GM18873 (cell line): ENCODE measurements around the gene OVOL2.
"Not testable (repeated sequence)": the region's sequence is repeated elsewhere in the genome, so short reads cannot be mapped to it uniquely, and the experiment has no call there.

Source experiments
- ATAC-seq: cut with Tn5 transposase; IDR thresholded peaks from one replicate; pipeline ENCODE4 v1.9.1; 2021; ENCODE audit warnings: mild to moderate bottlenecking, moderate library complexity, moderate number of reproducible peaks; ENCODE audit not compliant: unreplicated experiment, low FRiP score

OVOL2 gene

DNA sequence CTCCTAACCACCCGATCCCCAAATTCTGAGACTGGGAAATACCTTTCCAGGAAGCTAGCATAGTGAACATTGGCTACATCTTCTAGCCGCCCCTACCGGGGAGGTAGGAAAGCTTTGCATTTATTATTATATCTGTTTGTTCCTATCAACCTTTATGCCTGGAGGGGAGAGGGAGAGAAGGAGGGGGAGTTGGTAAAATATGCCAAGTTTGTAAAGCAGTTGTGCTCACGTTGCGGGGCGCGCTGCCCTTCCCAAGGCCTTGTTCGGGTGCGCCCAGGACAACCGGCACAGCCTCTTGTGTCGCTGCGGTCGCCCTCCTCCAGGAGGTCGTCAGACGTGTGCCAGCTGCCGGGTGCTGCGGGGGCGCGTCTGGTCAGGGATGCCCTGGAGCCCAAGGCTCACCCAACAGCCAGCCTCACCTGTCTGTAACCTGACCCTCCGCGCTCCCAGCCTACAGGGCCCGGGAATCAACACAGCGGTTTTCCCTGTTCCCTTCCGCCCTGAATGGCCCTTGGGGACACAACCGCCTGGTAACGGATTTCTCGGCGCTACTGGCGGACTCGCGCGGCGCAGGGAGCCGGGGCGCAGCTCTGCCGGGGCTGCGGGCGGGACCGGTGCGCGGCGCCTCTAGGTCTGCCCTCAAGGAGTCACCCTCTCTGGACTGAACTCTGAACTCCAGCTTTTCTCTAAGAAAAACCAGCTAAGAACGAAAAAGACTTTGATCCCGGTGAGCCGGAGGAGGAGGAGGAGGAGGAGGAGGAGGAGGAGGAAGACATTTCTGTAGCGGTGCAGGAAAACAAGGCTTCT lies 1.1 kb upstream of the OVOL2 start:
- ATAC-seq = no peak

- ATAC-seq = no peak
These were observed 256 bp upstream of the OVOL2 start for GRCh38 chr20:18057994-18058349.

DNA sequence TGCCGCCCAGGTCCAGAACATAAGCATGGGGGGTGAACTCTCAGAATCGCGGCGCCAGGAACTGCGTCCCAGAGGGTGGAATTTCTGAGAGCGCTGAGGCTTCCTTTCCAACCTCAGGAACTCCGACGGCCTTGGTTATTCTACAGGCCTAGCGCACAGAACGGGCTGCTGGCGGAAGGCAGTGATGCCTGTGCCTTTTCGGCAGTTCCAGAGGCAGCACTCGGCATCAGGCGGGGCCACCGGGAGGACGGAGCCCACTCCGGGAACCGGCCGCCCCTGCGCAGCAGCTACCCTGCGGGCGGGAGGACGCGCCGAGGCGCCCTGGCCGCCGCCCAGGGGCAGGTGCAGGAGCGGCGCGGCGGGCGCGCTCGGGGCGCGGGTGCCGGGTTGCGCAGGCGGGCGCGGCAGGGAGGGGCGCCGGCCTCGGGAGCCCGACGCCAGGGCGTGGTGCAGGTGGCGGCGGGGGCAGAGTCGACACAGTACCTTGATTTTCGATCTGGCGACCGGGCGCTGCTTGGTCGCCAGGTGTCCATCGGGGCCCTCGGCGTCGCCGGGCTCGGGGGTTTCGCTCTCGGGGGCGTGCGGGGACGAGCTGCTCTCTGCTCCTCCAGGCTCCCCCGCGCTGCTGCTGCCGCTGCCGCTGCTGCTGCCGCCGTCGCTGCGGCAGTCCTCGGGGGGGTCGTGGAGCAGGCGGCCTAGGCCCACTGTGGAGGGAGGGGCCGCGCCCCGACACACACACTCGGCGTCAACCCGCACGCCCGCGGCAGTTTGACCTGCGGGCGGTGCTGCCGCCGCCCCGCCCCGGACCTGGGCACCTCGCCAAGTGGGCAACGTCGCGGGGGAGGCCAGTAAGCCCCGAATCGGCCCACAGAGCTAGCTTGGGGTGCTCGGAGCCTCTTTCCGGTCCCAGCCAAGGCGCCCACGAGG lies 1.3 kb downstream of the OVOL2 start:
- no peak for ATAC-seq

GRCh38 chr20:18055261-18055660 lies 2.5 kb downstream of the OVOL2 start:
- ATAC-seq = no peak

DNA sequence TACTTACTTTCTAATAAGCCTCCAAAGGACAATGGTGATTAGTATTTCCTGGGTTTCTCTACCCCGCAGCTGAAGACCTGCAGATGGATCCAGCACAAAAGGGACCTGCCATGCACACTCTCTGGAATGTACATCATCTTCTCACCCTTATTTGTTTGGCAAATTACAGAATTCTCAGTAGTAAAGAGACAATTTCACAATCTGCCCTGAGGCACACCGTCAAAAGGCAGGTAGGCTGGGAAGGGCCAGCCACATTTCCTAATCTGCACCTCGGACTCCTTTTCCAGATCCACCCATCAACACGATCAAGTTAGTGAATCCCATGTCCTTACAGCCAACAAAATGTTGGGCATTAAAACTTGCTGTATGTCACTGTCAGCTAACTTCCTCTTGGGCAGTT lies 4.9 kb downstream of the OVOL2 start:
- no peak for ATAC-seq

- ATAC-seq = no peak
These were observed 7.1 kb downstream of the OVOL2 start for GRCh38 chr20:18050628-18051027.

DNA sequence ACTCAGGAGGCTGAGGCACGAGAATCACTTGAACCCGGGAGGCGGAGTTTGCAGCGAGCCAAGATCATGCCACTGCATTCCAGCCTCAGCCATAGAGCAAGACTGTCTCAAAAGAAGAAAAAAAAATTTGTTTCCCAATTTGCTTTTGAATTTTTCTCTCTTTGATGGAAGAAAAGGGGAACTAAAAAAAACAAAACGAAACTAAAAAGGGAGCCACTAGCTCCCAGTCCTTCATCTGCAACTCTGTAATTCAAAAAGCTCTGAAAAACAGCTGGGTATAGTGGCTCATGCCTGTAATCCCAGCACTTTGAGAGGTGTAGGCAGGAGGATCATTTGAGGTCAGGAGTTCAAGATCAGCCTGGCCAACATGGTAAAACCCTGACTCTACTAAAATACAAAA lies 9.5 kb downstream of the OVOL2 start:
- ATAC-seq = no peak

DNA sequence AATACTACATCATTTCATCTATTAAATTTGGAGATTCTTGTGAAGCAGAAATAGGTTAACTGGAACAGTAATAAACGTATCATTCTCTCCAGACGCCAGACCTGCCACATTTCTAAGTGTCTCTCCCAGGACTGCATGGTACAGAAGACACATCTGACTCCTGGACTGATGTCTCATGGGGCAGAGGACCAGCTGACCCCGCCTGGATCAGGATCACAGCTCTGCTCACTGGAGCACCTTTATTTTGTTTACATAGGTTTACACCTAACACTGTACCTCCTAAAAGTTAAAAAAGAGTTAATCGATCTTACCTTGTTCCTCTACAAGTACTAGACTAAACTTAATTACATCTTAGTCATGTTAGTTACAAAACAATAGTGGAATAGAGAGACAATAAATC lies 11.2 kb downstream of the OVOL2 start:
- no peak for ATAC-seq

GRCh38 chr20:18042229-18042628 lies 15.5 kb downstream of the OVOL2 start:
- ATAC-seq = no peak

GRCh38 chr20:18041462-18041861 lies 16.3 kb downstream of the OVOL2 start:
- ATAC-seq = no peak

- ATAC-seq = no peak
These were observed 18.7 kb downstream of the OVOL2 start for GRCh38 chr20:18039063-18039462.

DNA sequence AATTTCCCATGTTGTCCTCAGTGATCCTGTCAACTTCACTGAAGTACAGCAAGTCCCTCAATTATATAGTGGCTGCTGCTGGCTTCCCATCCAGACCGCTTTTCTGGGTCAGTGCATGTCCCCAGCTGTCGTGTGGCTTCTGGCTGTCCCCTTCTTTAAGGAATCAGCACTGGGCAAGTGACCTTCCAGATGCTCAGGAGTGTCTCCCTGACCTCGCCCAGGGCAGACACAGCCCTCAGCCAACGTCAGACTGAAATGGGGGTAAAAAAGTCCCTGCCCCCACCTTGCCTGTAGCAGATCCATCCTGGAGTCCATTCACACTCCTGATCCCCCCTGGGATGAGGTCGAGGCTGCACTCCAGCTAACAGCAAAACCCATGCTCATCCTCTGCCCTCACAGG lies 23.7 kb downstream of the OVOL2 start:
- no peak for ATAC-seq

- ATAC-seq = no peak
These were observed 24.5 kb downstream of the OVOL2 start for GRCh38 chr20:18032977-18033892.

- ATAC-seq = no peak
These were observed 25.7 kb downstream of the OVOL2 start for GRCh38 chr20:18031888-18032509.

GRCh38 chr20:18031050-18031449 lies 26.7 kb downstream of the OVOL2 start:
- ATAC-seq = no peak

- ATAC-seq = no peak
These were observed 27.7 kb downstream of the OVOL2 start for GRCh38 chr20:18030020-18030419.

DNA sequence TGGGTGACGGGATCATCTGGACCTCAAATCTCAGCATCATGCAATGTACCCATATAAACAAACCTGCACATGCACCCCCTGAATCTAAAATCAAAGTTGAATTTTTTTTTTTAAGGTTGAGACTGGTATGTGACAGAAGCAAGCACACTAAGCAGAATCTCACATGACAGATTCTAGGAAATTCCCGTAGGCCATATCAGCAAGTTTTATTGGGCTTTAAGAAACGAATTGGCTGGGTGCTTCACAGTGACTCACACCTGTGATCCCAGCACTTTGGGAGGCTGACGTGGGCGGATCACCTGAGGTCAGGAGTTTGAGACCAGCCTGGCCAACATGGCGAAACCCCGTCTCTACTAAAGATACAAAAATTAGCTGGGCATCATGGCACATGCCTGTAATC lies 30.7 kb downstream of the OVOL2 start:
- ATAC-seq = not testable (repeated sequence)

- ATAC-seq = no peak
These were observed 33.0 kb downstream of the OVOL2 start for GRCh38 chr20:18024606-18025127.

GRCh38 chr20:18020931-18021330 lies 36.8 kb downstream of the OVOL2 start:
- no peak for ATAC-seq

- no peak for ATAC-seq
These were observed 38.6 kb downstream of the OVOL2 start for GRCh38 chr20:18019068-18019467.
